Mesothelial cell of epicardium (in vitro differentiated cells): ENCODE data around the gene FNDC8. TPM values are rescaled to one million over a fixed set of nuclear protein-coding genes. Genes with fewer than 3 reads are reported as not detected.

ENCODE experiments used
- total RNA-seq: library from RNA; stranded (reverse); gene quantifications from 3 replicates; pipeline ENCODE4 v1.2.1, GENCODE V29; 2021

Gene FNDC8
- total RNA-seq, 1 donor from 2014 or later = not detected

Other genes with a start within 250 kb of the FNDC8 start
- 3.2 to 3.5 TPM (median 3.3 TPM) in 3 replicates for gene CCT6B, start 160.2 kb upstream of the FNDC8 start, total RNA-seq
- 17.2 to 18.5 TPM (median 17.9 TPM) in 3 replicates for gene ZNF830, start 160.1 kb upstream of the FNDC8 start, total RNA-seq
- gene LIG3, start 141.1 kb upstream of the FNDC8 start, total RNA-seq = 84.4 to 93.1 TPM (median 92.2 TPM) in 3 replicates
- gene RFFL, start 57.9 kb upstream of the FNDC8 start, total RNA-seq = 15.8 to 19.8 TPM (median 16.7 TPM) in 3 replicates
- 12.0 to 17.2 TPM (median 14.8 TPM) in 3 replicates for gene RAD51D, start 1.8 kb upstream of the FNDC8 start, total RNA-seq
- gene NLE1, start 20.7 kb downstream of the FNDC8 start, total RNA-seq = 22.4 to 23.8 TPM (median 22.9 TPM) in 3 replicates
- gene UNC45B, start 26.2 kb downstream of the FNDC8 start, total RNA-seq = not detected in 3 replicates
- gene SLC35G3, start 72.8 kb downstream of the FNDC8 start, total RNA-seq = not detected in 3 replicates
- gene SLFN5, start 121.5 kb downstream of the FNDC8 start, total RNA-seq = 46.2 to 50.0 TPM (median 46.9 TPM) in 3 replicates